IPS-20b (cell line): ENCODE measurements around the gene EPM2A.

Source experiments
- H3K27ac ChIP-seq: one replicate; pipeline ENCODE4 v1.5.1; 2013; ENCODE audit warnings: low read length
- H3K27me3 ChIP-seq: 2 replicates; pipeline ENCODE4 v1.6.1; 2013; ENCODE audit warnings: mild to moderate bottlenecking, low read length, inconsistent platforms; ENCODE audit not compliant: insufficient read depth
- H3K36me3 ChIP-seq: 2 replicates; pipeline ENCODE4 v1.6.1; 2013; ENCODE audit warnings: low read depth, mild to moderate bottlenecking, inconsistent platforms, low read length, moderate library complexity; ENCODE audit not compliant: insufficient read depth
- H3K4me1 ChIP-seq: 2 replicates; pipeline ENCODE4 v1.6.1; 2013; ENCODE audit warnings: mild to moderate bottlenecking, control low read depth, inconsistent platforms, low read length, moderate library complexity; ENCODE audit not compliant: insufficient read depth
- H3K4me3 ChIP-seq: 2 replicates; pipeline ENCODE4 v1.5.1; 2013; ENCODE audit warnings: mild to moderate bottlenecking, low read length, inconsistent platforms
- H3K9ac ChIP-seq: 2 replicates; pipeline ENCODE4 v1.6.1; 2013; ENCODE audit warnings: low read depth, mild to moderate bottlenecking, inconsistent platforms, low read length, moderate library complexity
- H3K9me3 ChIP-seq: 2 replicates; pipeline ENCODE4 v1.6.1; 2013; ENCODE audit warnings: mild to moderate bottlenecking, low read depth, low read length, inconsistent platforms; ENCODE audit not compliant: insufficient read depth

EPM2A gene

DNA sequence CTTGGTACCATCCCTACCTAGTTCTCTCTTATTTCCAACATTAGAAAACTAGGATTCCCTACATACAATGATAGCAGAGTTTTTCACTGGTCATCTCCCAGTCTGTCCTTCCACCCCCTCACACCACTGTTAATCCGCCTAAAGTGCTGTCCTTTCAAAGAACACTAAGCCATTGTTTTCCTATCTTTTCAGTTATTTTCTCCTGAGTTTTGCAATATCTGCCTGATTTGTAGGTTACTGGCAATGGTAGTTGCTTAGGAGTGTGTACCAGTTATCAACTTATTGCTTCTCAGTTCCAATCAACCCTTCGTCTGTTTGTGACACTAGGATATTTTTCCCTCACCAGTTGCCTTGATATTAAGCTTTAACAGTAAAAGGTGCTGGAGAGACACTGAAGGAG is 135.0 kb downstream of the EPM2A start:
- no peak overlapping the region for H3K27ac ChIP-seq
- no peaks in the 10 kb centered on the region for H3K4me1 ChIP-seq
- no peak overlapping the region for H3K9ac ChIP-seq
- H3K36me3 ChIP-seq, result no peaks in the 10 kb centered on the region
- H3K4me3 ChIP-seq, result no peak overlapping the region
- no peaks in the 10 kb centered on the region for H3K27me3 ChIP-seq
- H3K9me3 ChIP-seq, result no peaks in the 10 kb centered on the region

DNA sequence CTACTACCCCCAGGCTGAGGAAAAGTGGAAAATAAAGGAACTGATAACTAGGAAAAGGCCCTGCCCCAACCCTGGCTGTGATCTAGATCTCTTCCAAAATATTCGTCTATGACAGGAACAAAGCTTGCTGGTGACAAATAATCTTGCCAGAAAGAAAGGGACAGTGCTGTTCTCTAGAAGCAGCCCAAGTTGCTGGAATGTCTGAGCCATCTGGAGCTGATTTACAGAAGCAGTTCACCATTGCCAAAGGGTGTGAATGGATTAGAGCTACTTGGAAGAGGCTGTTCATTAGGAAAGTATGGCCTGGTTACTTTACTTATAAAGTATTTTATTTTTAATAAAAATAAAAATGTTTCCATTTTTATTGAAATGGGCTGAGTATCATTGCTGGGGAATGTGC is 146.3 kb downstream of the EPM2A start:
- Histone ChIP-seq H3K27ac (no peak overlapping the region), H3K36me3 (no peaks in the 10 kb centered on the region), H3K27me3 (no peaks in the 10 kb centered on the region), H3K9ac (no peak overlapping the region), H3K9me3 (no peaks in the 10 kb centered on the region), H3K4me3 (no peak overlapping the region), H3K4me1 (no peaks in the 10 kb centered on the region)

DNA sequence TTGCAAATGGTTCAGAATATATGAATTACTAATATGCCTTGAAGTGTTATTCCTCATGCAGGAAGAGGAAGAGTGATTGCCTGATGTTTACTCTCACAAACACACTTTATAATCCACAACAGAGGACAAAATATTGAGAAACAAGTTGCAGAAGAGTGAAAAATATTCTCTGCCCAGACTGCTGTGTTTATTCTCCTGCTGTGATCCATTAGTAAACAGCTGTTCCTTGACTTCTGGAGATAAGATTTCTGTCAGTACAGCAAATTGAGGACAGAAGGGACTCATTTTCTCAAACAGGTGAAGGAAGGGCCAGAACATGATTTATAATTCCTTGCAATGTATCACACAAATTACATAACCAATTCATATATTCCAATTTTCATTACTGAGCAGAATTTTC is 148.0 kb downstream of the EPM2A start:
- no peaks in the 10 kb centered on the region for H3K9me3 ChIP-seq
- H3K27me3 ChIP-seq, result no peaks in the 10 kb centered on the region
- no peak overlapping the region for H3K27ac ChIP-seq
- no peak overlapping the region for H3K9ac ChIP-seq
- H3K4me3 ChIP-seq, result no peak overlapping the region
- no peaks in the 10 kb centered on the region for H3K4me1 ChIP-seq
- no peaks in the 10 kb centered on the region for H3K36me3 ChIP-seq

DNA sequence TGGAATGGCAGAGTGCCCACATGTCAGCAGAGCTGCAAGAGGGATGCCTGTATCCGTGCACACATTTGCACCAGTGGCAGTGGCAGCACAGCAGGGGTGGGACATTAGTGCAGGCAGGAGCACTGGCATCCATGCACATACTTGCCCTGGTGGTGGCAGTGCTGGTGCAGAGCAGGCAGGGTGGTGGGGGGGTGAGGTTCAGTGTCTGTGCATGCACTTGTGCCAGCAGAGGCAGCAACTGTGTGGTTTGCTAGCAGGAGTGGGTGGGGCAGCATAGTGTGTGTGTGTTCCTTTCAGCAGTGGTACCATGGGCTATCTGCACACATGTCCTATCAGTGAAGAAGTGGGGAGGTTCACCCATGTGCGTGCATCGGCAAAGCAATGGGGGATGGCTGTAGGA is 151.6 kb downstream of the EPM2A start:
- Histone ChIP-seq H3K4me3 (no peak overlapping the region), H3K9me3 (no peaks in the 10 kb centered on the region), H3K9ac (no peak overlapping the region), H3K27ac (no peak overlapping the region), H3K27me3 (no peaks in the 10 kb centered on the region), H3K36me3 (no peaks in the 10 kb centered on the region), H3K4me1 (no peaks in the 10 kb centered on the region)
